Activated gamma-delta T cell treated with anti-CD3 and anti-CD28 coated beads, Interleukin-2, amount 50 U/mL, for 16 hours (primary cell): Measurements from ENCODE around the gene STARD4.

Experiments used
- DNase-seq: peaks from one replicate; pipeline ENCODE4 v3.0.0-alpha.2; 2020; ENCODE audit warnings: low read depth

STARD4 gene

GRCh38 chr5:111472096-111472495 is 40.2 kb downstream of the STARD4 start:
- DNase-seq = no peak

GRCh38 chr5:111469903-111470302 is 42.4 kb downstream of the STARD4 start:
- no peak for DNase-seq

GRCh38 chr5:111469293-111469896 is 42.9 kb downstream of the STARD4 start:
- DNase-seq = no peak

- no peak for DNase-seq
Observed at GRCh38 chr5:111463311-111463710, 49.0 kb downstream of the STARD4 start.

GRCh38 chr5:111461934-111462333 is 50.4 kb downstream of the STARD4 start:
- DNase-seq = no peak

- DNase-seq = no peak
Observed at GRCh38 chr5:111461255-111461671, 51.1 kb downstream of the STARD4 start.

GRCh38 chr5:111454776-111455175 is 57.6 kb downstream of the STARD4 start:
- DNase-seq = no peak

- DNase-seq = no peak
Observed at GRCh38 chr5:111454198-111454622, 58.1 kb downstream of the STARD4 start.

GRCh38 chr5:111453747-111454146 is 58.6 kb downstream of the STARD4 start:
- no peak for DNase-seq

GRCh38 chr5:111453295-111453694 is 59.0 kb downstream of the STARD4 start:
- DNase-seq = no peak

- no peak for DNase-seq
Observed at GRCh38 chr5:111447822-111448221, 64.5 kb downstream of the STARD4 start.

- no peak for DNase-seq
Observed at GRCh38 chr5:111447099-111447498, 65.2 kb downstream of the STARD4 start.
